NCI-H524 (cell line): Measurements from ENCODE around the gene TSPAN13.
A peak's percentile ranks its signal among the peaks of the same experiment; 100 is the strongest.
"Not testable (repeated sequence)": the region's sequence is repeated elsewhere in the genome, so short reads cannot be mapped to it uniquely, and the experiment has no call there.

Experiments used
- DNase-seq, 2 experiments: peaks; one replicate each; lab custom pipeline; 2025; lab: John Stamatoyannopoulos, UW

TSPAN13 gene

DNA sequence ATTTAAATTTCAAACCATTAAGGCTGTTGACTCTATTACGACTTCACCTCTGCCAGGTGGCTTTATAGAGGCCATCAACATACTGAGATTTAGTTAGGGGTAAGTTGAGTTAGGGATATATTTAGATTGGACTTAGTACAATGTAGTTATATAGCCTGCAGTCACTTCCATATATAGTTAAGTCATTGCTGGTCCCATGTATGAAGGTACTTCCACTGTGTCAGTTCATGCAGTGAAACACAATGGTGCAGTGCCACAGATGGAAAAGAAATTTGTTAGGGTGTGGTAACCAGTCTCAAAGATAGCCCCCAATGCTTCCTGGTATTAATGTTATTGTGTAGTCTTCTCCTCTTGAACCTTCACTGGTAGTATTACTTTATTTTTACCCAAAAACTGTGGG, 12.6 kb upstream of the TSPAN13 start:
- no peak for DNase-seq

DNA sequence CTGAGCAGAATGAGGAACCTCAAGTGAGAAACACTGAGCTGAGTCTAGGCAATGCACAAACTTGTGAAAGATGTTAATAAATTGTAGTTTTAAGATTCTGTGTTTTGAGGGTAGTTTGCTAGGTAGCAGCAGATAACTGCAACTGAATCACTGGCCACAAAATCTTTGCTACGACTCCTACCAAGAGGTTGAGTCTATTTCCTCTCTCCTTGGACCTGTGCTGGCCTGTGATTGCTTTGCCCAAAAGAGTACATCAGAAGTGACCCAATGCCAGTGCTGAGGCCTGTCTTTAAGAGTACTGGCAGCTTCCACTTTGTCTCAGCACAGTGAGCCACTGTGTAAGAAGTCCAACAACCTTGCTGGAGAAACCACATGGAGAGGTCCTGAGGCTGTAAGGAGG, 11.9 kb upstream of the TSPAN13 start:
- DNase-seq = no peak

DNA sequence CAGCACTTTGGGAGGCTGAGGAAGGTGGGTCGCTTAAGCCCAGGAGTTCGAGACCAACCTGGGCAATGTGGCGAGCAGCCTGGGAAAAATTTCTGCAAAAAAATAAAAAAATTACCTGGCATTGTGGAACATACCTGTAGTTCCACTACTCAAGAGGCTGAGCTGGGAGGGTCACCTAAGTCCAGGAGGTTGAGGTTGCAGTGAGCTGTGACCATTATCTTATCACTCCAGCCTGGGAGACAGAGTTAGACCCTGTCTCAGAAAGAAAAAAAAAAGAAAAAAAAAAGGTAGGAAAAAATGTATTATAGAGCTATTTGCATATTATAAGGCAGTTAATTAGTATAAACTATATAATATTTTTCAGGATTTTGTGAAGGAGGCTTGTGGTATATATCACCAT, 11.0 kb upstream of the TSPAN13 start:
- DNase-seq = no peak

DNA sequence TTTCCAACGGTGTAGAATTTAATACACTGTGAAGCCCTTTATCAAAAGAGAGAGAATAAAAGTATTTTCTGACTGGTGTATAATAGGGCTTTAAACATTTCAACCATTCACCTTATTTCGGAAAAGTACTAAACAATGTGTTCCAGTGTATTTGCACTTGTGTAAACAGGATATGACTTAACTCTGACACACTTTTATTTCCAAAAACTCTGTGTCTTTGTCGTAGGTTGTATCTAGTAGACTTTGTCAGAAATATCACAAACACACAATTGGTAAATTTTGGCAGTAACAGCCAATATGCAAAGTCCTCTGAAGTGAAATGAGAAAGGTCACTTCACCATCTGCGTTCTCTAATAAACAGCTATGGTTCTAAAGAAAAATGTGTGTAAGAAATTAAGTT, 10.3 kb upstream of the TSPAN13 start:
- no peak for DNase-seq

DNA sequence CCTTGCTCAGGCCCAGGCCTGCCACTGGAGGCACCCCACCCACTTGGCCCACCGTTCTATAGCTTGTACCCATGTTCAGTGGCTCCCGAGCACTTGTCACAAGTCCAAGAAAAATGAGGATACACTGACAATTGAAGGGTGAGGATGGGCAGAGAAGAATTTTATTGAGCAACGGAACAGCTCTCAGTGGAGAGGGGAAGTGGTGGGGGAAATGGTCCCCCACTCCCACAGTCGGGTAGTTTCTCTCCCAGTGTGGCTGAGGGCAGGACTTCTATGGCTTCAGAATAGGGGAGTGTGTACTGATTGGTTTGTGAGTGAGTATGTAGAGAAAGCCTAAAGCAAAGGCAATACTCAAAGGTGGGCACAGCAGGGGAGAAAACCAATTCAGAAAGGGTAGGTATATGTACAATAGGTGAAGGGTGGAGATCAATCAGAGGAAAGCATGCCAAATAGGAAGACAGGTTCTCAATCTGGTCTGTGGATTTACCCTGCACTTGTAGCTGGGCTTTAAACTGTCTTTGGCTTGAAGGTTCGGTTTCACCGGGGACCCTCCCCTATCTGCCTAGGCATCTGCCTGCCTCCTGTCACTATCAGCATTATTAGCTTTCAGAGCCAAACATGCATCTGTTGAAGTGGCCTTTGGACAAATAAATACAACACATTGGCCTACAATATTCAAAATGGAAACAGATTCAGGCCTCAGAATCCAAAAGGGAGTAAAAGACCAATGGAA, 8.9 kb upstream of the TSPAN13 start:
- peak in 1 of 2 experiments; percentile 40 for DNase-seq

DNA sequence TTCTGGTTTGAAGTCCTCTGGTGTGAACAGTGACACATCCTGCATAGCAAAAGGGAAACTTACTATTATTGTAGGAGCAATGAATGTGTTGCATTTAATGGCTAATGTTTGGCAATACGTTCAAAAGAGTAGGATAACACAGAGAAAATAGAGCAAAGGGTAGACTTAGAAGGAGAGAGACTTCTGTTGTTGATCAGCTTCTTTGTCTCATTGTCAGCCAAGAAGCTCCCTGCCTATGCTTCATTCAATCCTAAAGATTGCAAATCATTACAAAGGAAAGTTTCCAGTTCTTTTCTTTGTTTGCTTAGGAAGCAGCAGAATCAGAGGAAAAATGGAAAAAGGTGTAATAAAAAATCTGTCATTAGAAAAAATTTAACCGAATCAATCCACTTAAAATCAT, 7.9 kb upstream of the TSPAN13 start:
- DNase-seq = no peak

DNA sequence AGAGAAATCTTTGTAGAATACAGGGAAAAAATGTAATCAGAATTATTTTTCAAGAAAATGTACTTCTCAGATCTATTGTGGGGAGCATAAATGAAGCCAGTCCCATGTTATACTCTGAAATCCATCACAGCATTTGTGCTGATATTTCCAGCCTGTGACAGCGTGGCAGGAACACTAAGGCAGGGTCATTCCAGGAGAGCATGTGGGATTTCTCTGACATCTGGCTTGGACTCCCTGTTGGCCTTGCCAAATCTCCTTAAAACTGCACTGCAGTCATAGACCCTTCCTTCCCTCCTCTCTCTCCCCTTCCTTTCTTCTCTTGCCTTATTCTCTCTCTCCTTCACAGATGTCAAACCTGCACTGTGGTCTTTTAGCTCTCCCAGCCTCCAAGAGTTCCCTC, 6.5 kb upstream of the TSPAN13 start:
- DNase-seq = peak; percentile 1 to 45

DNA sequence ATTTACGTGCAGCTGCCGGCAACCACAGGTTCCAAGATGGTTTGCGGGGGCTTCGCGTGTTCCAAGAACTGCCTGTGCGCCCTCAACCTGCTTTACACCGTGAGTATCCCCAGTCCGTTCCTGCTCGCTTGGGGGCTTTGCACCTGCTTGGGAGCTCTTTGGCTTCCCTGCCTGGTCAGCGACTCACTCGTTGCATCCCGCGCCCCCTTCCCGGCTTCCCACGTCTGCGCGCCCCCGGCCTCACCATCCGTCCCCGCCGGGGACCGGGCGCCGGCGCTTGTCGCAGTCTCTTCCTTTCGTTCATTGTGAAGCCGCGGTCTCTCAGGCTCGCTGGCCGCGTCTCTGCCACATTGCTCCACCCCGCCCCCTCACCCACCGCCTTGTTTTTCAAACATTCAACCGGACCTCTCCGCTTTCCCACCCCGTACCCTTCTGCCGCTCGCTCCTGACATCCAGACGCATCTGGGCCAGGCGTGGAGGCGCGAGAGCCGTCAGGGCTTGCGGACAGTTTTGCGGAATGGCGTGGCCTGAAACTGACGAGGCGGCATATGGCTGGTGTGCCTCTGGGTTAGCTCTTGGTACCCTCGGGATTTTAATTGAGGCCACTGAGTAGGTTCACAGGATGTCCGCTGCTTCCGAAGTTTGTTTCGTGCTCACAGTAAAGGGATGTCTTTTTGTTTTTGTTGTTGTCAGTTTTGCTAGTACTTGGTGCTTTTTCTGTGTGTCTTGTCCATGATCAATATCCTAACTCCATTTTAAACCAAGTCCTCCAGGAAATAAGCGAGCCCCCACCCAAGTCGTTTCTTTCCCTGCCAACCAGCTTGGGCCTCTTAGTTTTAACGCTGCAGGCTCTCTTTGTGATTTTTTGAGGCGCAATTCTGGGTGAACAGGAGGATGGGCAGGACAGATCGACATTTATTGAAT, 639 bp downstream of the TSPAN13 start:
- peak; percentile 21 to 62 for DNase-seq

DNA sequence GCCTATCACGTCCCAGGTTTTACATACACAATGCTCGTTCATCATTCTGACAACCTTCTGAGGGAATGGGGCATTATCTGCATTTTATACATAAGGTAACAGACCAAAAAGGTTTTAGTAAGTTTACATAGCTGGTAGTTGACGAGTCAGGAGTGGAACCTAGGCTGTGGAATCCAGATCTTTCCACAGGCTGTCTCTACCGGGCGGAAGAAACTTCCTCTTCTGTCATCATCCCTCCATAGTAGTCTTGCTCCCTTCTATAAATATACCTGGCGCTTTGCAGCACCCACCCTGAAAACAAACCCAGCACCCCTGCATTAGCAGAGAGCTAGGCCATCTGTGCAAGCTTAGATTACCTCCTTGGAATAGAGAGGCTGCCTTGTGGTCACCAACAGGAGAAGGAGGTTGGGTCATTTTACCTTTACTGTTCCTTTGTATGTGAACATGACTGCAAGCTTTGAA, 1.3 kb downstream of the TSPAN13 start:
- DNase-seq = peak; percentile 5 to 61

DNA sequence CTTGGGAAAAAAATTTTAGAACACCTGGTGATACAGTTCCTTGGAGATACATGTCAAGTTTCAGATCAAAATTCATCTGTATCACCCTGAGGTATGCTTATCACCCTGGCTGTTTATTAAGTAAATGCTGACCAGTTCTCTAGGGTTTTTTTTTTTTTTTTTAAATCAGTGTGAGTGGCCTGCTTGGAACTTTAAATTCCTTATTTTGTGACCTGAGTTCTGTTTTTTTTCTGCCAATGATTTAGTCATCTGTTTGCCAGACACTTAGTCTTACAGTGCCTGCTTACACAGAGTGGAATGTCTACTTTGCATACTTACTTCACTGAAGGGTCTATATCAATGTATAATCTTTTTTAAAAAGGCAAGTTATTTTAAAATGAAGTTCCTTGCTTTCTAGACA, 1.8 kb downstream of the TSPAN13 start:
- no peak for DNase-seq

DNA sequence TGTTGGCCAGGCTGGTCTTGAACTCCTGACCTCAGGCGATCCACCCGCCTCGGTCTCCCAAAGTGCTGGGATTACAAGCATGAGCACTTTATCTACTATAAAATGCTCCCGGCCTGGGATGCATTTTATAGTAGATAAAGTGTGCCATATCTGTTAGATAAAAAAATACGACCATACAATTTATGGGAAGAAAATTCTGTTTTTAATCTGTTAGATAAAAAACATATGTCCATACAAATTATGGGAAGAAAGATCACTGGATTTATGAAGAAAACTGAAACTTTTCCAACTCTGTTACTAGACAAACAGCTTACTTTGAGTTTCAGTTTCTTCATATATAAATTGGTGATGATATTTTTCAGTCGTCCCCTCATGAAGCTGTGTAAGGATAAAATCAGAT, 4.5 kb downstream of the TSPAN13 start:
- no peak for DNase-seq

DNA sequence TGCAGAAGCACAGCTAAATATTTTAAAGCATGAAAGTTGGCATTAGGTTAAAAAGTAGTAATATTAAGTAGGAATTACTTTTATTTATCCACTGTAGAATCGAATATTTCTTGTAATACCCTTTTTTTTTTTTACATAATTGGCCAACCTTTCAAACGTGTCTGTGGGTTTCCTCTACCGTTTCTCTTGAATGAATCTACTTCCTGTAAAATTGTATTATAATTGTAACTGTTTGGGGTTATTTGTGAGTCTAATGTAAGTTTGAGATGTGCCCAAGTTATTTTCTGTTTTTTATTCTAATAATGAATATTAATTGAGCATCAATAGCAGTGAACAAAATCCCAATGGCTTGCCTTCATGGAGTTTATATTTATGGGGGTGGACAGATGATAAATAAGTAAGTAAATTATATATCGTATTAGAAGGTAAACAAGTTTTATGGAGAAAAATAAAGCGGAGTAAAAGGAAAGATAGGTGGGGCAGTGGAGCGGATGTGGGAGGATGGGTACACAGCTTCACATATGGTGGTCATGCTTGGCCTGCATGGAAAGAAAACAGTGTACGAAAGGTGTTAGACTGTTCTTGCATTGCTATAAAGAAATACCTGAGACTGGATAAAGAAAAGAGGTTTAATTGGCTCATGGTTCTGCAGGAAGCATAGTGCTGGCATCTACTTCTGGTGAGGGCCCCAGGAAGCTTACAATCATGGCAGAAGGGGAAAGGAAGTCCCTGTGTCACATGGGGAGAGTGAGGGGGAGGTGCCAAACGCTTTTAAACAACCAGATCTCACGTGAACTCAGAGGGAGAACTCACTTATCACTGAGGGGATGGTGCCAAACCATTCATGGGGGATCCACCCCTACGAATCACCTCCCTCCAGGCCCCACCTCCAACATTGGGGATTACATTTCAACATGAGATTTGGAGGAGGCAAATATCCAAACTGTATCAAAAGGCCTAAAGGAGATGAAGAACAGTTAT, 5.4 kb downstream of the TSPAN13 start:
- DNase-seq = no peak

DNA sequence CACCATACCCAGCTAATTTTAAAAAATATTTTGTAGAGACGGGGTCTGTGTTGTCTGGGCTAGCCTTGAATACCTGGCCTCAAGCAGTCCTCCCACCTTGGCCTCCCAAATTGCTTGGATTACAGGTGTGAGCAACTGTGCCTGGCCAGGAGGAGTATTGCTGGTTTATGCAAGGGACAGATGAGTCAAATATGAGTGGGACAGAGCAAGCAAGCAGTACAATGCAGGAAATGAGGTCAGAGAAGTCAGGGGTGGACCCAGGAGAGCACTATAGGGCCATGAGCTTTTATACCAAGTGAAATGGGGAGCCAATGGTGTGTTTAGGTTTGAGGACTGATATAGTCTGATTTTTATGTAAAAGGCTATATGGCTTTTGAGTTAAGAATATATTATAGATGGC, 6.3 kb downstream of the TSPAN13 start:
- no peak for DNase-seq

DNA sequence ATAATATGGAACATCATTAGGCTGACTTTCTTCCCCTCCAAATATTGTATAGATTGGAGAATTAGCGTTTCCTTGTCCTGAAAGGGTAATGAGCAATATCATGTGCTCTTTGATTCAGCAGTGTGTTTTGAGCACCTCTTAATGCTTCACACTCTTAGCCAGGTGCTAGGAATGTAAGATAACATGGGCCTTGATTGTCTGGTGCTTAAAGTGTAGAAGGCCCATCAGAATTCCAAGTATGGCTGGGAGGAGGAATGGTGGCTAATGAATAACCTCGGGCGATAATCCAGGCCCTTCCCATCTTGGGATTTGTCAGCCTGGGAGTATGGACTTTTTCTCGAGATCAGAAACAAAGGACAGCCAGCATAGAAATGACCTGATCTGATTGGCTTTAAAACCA, 8.6 kb downstream of the TSPAN13 start:
- DNase-seq = no peak

DNA sequence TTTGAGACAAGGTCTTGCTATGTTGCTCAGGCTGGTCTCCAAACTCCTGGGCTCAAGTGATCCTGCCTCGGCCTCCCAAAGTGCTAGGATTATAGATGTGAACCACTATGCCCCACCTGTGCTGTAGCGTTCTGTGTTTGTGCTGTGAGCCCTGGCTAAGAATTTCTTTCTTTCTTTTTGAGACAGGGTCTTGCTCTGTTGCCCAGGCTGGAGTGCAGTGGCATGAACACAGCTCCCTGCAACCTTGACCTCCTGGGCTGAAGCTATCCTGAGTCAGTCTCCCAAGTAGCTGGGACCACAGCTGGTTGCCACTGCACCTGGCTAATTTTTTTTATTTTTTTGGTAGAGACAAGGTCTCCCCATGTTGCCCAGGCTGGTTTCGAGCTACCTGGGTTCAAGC, 11.4 kb downstream of the TSPAN13 start:
- no peak for DNase-seq

DNA sequence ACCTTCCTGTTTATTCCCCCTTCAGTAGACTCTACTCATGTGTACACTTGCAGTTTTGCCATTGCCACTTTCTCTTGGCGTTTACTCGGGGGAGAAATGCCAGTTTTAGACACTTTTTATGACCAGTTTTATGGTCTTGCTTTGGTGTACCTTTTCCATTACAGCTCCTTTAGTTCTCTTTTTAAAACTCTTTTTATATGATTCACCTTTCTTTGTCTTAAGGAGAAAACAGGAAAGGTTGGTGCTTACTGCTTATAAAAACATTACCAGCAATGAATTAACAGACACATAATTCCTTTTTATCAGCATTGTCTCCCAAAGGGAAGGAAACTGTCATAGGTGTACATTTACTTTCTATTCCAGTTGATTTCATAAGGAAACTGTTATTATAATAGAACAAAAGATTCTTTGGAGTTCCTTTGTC, 11.9 kb downstream of the TSPAN13 start:
- DNase-seq = no peak

DNA sequence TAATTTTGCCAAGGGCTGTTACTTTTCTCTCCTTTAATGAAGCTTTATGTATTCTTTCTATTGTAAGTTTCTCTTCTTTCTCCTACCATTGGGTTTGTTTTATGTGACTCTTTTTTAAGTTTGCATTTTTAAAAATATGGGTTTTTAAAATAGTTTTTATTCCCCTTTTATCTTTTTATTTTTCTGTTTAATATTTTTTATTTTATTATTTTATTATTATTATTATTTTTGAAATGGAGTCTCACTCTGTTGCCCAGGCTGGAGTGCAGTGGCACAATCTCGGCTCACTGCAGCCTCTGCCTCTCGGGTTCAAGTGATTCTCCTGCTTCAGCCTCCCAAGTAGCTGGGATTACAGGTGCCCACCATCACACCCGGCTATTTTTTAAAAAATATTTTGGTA, 16.4 kb downstream of the TSPAN13 start:
- DNase-seq = not testable (repeated sequence)

DNA sequence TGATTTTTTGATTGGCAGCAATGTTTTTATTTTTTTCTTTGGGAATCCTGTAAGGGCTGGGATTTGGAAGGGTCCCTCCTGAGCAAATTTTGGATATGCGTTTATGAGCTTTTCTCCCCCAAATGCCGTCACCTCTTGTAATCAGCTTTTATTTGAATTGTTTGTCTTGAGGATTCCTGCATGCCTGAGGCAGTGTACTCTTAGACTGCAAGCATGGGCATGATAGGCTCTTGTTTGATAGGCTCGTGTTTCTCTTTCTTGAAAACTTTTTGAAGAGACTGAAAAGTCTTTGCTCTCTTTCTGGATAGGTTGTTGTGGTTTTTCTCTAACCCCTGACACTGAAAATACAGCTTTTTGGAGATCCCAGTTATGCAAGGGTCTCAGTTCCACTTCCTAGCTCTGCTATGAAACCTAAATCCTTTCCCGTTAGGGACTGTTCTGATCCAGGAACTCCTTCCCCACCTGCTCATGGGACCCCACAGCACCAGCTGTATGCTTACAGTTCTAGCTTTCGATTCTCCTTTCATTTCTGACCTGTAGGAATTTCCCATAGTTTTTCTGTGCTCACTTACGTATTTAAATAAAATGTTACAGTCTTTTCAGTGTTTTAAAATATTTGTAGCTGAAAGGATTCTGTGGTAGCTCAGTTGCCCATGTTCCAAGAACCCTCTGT, 17.2 kb downstream of the TSPAN13 start:
- no peak for DNase-seq

DNA sequence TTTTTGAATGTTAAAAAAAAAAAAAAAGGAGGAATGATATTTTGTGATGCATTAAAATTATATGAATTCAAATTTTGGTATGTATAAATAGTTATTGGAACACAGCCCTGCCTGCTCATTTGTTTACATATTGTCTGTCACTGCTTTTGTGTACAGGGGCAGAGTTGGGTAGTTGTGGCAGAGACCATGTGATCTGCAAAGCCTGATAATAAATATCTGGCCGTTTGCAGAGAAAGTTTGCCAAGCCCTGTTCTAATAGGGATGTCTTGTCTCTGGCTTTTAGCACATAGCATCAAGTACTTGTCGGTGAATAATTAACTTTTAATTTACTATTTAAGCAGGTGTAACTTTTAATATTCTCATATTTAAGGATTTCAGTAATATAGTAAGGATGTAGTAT, 19.8 kb downstream of the TSPAN13 start:
- DNase-seq = no peak

DNA sequence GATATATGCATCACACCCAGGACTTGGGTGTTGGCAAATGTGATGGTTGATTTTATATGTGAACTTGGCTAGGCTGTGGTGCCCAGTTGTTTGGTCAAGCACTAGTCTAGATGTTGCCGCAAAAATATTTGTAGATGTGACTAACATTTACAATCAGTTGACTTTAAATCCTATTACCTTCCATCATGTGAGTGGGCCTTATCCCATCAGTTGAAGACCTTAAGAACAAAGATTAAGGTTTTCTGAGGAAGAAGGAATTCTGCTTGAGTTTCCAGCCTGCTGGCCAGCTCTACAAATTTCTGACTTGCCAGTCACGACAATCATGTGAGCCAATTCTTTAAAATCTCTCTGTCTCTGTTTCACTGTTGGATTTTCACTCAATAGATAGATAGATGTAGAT, 20.3 kb downstream of the TSPAN13 start:
- no peak for DNase-seq

DNA sequence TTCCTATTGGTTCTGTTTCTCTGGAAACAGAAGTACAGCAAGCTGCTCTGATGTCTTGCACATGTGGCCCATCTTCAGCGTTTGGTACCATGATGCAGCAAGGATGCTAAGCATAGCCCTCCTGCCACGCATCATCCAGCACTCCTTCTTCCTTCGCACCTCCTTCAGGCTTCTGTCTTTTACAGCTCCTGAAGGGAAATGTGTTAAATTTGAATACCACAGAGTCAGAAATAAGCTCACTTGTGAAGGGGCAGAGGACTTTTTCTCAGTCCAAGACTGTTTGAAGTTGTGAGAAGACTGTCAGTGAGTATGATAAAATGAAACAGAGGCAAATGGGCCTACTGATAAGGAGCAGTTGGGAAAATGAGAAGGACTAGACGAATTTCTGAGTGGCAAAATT, 20.7 kb downstream of the TSPAN13 start:
- DNase-seq = no peak
